RWPE2 (cell line): ENCODE results near the gene CDH4.

Source experiments
- ATAC-seq: fragments of 200-7000 bp; cut with Tn5 transposase; 3 replicates; pipeline ENCODE4 v1.9.1; 2021; ENCODE audit warnings: low read depth
- DNase-seq: peaks from one replicate; pipeline ENCODE4 v3.0.0-alpha.2; 2020; ENCODE audit warnings: low spot score
- H3K27ac ChIP-seq: fragments of 450-650 bp; 2 replicates; pipeline ENCODE4 v1.5.1; 2017; ENCODE audit warnings: mild to moderate bottlenecking; ENCODE audit not compliant: poor library complexity, severe bottlenecking
- H3K27me3 ChIP-seq: fragments of 250-450 bp; sonication (Bioruptor Pico); 2 replicates; pipeline ENCODE4 v1.5.1; 2021; ENCODE audit warnings: mild to moderate bottlenecking, moderate library complexity; ENCODE audit not compliant: insufficient read depth, poor library complexity, severe bottlenecking
- H3K36me3 ChIP-seq: fragments of 250-450 bp; sonication (Bioruptor Pico); 2 replicates; pipeline ENCODE4 v1.5.1; 2020; ENCODE audit warnings: low read depth, mild to moderate bottlenecking, moderate library complexity
- H3K4me1 ChIP-seq: fragments of 250-450 bp; sonication (Bioruptor Pico); 2 replicates; pipeline ENCODE4 v1.5.1; 2021; ENCODE audit warnings: mild to moderate bottlenecking, moderate library complexity; ENCODE audit not compliant: insufficient read depth, poor library complexity, severe bottlenecking
- H3K4me3 ChIP-seq: fragments of 250-450 bp; sonication (Bioruptor Pico); 2 replicates; pipeline ENCODE4 v1.5.1; 2021; ENCODE audit warnings: mild to moderate bottlenecking, moderate library complexity; ENCODE audit not compliant: severe bottlenecking
- H3K9me3 ChIP-seq: fragments of 250-450 bp; sonication (Bioruptor Pico); 2 replicates; pipeline ENCODE4 v1.5.1; 2021; ENCODE audit warnings: mild to moderate bottlenecking, moderate library complexity; ENCODE audit not compliant: severe bottlenecking
- TF ChIP-seq, protein P1 (sequence below): fragments of 450-650 bp; IDR thresholded peaks from one replicate; pipeline ENCODE4 v1.5.1; 2017; ENCODE audit warnings: mild to moderate bottlenecking, moderate library complexity; ENCODE audit not compliant: poor library complexity, severe bottlenecking

The CDH4 gene

DNA sequence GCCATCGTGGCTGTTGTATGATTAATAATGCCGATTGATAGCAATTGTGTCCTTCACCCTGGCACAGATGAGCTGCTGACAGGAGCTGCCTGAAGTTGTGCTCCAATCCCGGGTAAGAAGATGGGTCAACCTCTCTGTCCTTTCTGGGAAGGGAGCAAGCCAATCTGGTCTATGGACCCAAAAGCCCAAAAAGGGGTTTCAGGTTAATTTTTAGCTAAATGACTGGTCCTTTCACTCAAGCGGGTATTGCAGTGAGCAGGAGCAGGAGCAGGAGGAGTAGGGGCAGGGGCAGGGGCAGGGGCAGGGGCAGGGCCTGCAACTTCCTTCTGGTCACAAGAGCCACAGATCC, 648.9 kb downstream of the CDH4 start:
- Histone ChIP-seq H3K36me3 (no peaks in the 10 kb centered on the region), H3K4me3 (no peak overlapping the region), H3K27me3 (no peaks in the 10 kb centered on the region), H3K4me1 (no peaks in the 10 kb centered on the region), H3K27ac (no peak overlapping the region), H3K9me3 (no peaks in the 10 kb centered on the region)
- DNase-seq (no peak), ATAC-seq (no peak)
- TF ChIP-seq, protein P1, sequence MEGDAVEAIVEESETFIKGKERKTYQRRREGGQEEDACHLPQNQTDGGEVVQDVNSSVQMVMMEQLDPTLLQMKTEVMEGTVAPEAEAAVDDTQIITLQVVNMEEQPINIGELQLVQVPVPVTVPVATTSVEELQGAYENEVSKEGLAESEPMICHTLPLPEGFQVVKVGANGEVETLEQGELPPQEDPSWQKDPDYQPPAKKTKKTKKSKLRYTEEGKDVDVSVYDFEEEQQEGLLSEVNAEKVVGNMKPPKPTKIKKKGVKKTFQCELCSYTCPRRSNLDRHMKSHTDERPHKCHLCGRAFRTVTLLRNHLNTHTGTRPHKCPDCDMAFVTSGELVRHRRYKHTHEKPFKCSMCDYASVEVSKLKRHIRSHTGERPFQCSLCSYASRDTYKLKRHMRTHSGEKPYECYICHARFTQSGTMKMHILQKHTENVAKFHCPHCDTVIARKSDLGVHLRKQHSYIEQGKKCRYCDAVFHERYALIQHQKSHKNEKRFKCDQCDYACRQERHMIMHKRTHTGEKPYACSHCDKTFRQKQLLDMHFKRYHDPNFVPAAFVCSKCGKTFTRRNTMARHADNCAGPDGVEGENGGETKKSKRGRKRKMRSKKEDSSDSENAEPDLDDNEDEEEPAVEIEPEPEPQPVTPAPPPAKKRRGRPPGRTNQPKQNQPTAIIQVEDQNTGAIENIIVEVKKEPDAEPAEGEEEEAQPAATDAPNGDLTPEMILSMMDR, result no peak

DNA sequence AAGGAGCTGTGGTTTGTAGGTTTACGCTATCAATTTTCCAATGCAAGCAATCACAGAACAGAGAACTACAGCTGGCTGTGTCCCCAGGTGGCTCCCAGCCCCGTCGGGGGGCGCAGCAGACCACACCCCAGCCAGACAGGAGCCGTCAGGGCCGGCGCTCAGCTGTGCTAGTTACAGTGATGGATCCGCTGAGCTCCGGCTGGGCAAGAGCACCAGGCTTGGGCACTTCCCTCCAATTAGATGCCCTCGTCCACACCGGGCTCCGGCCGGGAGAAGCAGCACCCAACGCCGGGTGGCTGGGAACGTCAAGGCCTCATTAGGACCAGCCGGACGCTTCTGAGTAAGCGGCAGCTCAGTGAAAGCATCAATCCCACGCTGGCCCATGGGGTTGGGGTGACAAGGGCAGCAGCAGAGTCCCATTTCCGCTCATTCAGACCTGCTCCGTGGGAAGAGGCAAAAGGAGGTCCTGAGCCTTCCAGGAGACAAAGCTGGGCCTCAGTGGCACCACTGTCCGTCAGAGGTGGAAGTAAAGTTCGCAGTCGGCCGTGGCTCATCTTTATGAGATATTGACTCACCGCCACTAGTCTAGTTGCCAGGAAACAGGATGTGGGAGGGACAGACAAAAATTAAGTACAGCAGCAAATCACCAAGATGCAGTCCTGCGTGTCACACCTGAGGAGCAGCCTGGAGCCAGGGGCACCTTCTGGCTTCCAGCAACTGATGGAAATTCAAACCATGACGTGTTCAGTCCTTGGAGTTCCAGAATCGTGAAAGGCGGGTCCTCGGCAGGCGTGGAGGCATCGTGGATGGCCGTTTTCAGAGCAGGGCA, 649.5 kb downstream of the CDH4 start:
- Histone ChIP-seq H3K9me3 (no peaks in the 10 kb centered on the region), H3K27ac (no peak overlapping the region), H3K4me3 (no peak overlapping the region), H3K27me3 (no peaks in the 10 kb centered on the region), H3K36me3 (no peaks in the 10 kb centered on the region), H3K4me1 (no peaks in the 10 kb centered on the region)
- ATAC-seq (peak; percentile 57), DNase-seq (no peak)
- TF ChIP-seq, protein P1, result no peak

DNA sequence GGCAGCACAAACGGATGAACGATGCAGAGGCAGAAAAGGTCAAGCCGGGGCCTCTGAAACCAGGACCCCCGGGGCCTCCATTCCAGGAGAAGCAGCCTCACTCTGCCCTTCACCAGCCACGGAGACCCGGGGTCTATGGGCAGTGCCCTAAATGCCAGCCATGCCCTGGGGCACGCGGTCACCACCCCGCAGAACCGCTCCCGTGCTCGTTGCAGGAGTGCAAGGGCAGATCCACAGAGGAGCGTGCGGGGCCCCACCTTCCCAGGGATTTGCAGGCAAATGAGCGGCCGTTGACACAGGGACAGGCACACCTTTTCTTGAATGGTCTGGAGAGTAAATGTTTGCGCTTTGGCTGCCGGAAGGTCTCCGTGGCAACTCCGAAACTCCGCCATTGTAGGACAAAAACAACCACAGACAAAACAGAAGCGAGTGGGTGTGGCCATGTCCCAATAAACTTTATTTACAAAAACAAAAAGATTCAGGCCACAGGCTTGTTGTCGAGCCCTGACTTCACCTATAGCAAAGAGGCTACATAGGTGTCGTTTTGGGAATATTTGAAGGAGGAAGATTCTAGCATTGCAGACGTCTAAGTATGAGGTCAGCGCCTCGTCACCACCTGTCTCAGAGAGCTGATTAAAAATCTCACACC, 650.3 kb downstream of the CDH4 start:
- DNase-seq (no peak), ATAC-seq (no peak)
- Histone ChIP-seq H3K27ac (no peak overlapping the region), H3K36me3 (no peaks in the 10 kb centered on the region), H3K9me3 (no peaks in the 10 kb centered on the region), H3K4me3 (no peak overlapping the region), H3K4me1 (no peaks in the 10 kb centered on the region), H3K27me3 (no peaks in the 10 kb centered on the region)
- TF ChIP-seq, protein P1, result no peak

DNA sequence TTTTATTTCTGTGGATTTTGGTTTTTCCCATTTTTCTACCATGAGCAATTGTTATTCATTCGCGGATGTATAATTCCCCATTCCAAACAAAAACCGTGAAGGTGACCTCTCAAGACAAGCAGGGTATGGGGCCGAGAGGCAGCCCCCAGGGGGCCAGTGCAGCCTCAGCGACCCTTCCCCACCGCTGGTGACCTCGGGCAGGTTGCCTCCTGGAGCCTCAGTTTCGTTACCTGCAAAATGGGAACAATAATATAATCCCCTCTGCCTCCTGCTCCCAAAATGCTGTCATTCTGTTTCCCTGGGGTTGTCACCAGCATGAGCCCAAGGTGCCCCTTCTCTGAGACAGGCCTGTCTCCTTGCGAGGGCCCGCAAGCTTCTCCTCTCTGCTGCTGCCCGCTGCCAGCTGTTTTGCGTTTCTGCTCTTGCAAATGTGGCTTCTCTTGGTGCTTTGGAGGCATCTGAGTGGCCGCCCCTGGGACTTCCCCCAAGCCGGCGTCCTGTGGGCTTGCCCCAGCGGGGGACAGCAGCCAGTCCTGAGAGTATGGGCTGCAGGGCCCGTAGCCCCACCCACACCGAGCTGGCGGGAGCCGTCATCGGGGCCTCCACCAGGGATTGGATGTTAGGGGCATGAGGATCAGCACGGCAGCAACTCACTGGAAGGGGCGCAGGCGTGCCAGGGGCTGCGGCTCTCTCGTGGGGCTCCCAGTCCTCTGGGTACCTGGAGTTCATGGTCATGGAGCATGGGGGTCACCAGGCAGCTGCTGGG, 651.7 kb downstream of the CDH4 start:
- ATAC-seq, result no peak

More for the DNA sequence above, 651.7 kb downstream of the CDH4 start:
- Histone ChIP-seq H3K9me3 (no peaks in the 10 kb centered on the region), H3K4me1 (no peaks in the 10 kb centered on the region), H3K36me3 (no peaks in the 10 kb centered on the region), H3K4me3 (no peak overlapping the region), H3K27me3 (no peaks in the 10 kb centered on the region), H3K27ac (no peak overlapping the region)
- DNase-seq, result no peak
- TF ChIP-seq, protein P1, result no peak
